Panc1 (cell line): ENCODE measurements around the gene SMAP1.

Experiments used
- CTCF ChIP-seq: fragments of 450-650 bp; IDR thresholded peaks from 2 replicates; pipeline ENCODE4 v1.5.1; 2017; ENCODE audit warnings: mild to moderate bottlenecking
- POLR2AphosphoS5 ChIP-seq: IDR thresholded peaks from 2 replicates; pipeline ENCODE4 v1.6.1; 2012; ENCODE audit warnings: mild to moderate bottlenecking, low read depth, low read length, moderate library complexity

GRCh38 chr6:70734381-70734780, 66.7 kb downstream of the SMAP1 start:
- no peak for TF ChIP-seq CTCF
- no peak for TF ChIP-seq POLR2AphosphoS5
